Suprapubic skin (tissue), 4 donors: Measurements from ENCODE around the gene POPDC2.

Experiments
- POLR2A ChIP-seq, 2 donors: fragments of 450-650 bp; IDR thresholded peaks; one replicate each; pipeline ENCODE4 v1.6.1; 2017; ENCODE audit warnings: antibody characterized with exemption in 2 of 2, mild to moderate bottlenecking in 2 of 2, moderate library complexity in 2 of 2
- POLR2AphosphoS5 ChIP-seq, 3 donors: sonication (generic); formaldehyde crosslinking; IDR thresholded peaks; one replicate each; pipeline ENCODE4 v1.6.1; 2017; ENCODE audit warnings: antibody characterized with exemption in 3 of 3
- TF ChIP-seq, protein P1 (sequence below), 2 donors: fragments of 200-600 bp in 1 of 2; fragments of 450-650 bp in 1 of 2; sonication (generic) in 1 of 2; IDR thresholded peaks; one replicate each; pipeline ENCODE4 v1.5.1; 2016 to 2019; ENCODE audit warnings: antibody characterized with exemption in 2 of 2, mild to moderate bottlenecking in 1 of 2, moderate library complexity in 1 of 2

- TF ChIP-seq POLR2AphosphoS5 (IDR thresholded peaks at IDR 0.05), result no peak
- TF ChIP-seq, protein P1, sequence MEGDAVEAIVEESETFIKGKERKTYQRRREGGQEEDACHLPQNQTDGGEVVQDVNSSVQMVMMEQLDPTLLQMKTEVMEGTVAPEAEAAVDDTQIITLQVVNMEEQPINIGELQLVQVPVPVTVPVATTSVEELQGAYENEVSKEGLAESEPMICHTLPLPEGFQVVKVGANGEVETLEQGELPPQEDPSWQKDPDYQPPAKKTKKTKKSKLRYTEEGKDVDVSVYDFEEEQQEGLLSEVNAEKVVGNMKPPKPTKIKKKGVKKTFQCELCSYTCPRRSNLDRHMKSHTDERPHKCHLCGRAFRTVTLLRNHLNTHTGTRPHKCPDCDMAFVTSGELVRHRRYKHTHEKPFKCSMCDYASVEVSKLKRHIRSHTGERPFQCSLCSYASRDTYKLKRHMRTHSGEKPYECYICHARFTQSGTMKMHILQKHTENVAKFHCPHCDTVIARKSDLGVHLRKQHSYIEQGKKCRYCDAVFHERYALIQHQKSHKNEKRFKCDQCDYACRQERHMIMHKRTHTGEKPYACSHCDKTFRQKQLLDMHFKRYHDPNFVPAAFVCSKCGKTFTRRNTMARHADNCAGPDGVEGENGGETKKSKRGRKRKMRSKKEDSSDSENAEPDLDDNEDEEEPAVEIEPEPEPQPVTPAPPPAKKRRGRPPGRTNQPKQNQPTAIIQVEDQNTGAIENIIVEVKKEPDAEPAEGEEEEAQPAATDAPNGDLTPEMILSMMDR (IDR thresholded peaks at IDR 0.05), result no peak
- no peak for TF ChIP-seq POLR2A (IDR thresholded peaks at IDR 0.05)
Observed at GRCh38 chr3:119664370-119664769, 4.0 kb upstream of the POPDC2 start.
